IMR-90 (cell line): Measurements from ENCODE around the gene MRPL44. TPM values are rescaled to one million over a fixed set of nuclear protein-coding genes. Genes with fewer than 3 reads are reported as not detected.
A peak's percentile ranks its signal among the peaks of the same experiment; 100 is the strongest.

Source experiments
- ATAC-seq: fragments of 200-7000 bp; cut with Tn5 transposase; 2 replicates; pipeline ENCODE4 v1.9.1; 2020; ENCODE audit warnings: low read depth, mild to moderate bottlenecking, moderate library complexity
- BruUV-seq: library from RNA; stranded (reverse); fragments of 400-500 nt; replicated peaks from 2 replicates; lab custom pipeline; 2021; lab: Mats Ljungman, UMichigan
- CTCF ChIA-PET: fragments of 300-600 bp; formaldehyde crosslinking; extraction: SDS; loops from one replicate; lab custom pipeline; 2021; ENCODE audit warnings: antibody characterized with exemption; lab: Yijun Ruan, JAX
- POLR2A ChIA-PET: fragments of 300-600 bp; sonication (Branson Sonifier 250); formaldehyde crosslinking; loops from one replicate; lab custom pipeline; 2022; ENCODE audit warnings: antibody characterized with exemption; ENCODE audit not compliant: unreplicated experiment; lab: Charles Lee
- DNase-seq: peaks from one replicate; pipeline ENCODE4 v3.0.0; 2013
- H2AFZ ChIP-seq: replicated peaks from 2 replicates; pipeline ENCODE3; 2013; ENCODE audit warnings: low read length, mild to moderate bottlenecking; ENCODE audit not compliant: poor library complexity
- H2AK5ac ChIP-seq: 2 replicates; pipeline ENCODE4 v1.6.1; 2013; ENCODE audit warnings: low read depth, low read length, inconsistent platforms
- H2AK9ac ChIP-seq: replicated peaks from 2 replicates; pipeline ENCODE3; 2013; ENCODE audit warnings: mild to moderate bottlenecking, low read depth, low read length, moderate library complexity; ENCODE audit not compliant: poor library complexity
- H2BK120ac ChIP-seq: 2 replicates; pipeline ENCODE4 v1.6.1; 2013; ENCODE audit warnings: low read depth, low read length, inconsistent platforms
- H2BK15ac ChIP-seq: 3 replicates; pipeline ENCODE4 v1.6.1; 2013; ENCODE audit warnings: low read depth, low read length, inconsistent platforms
- H2BK20ac ChIP-seq: 2 replicates; pipeline ENCODE4 v1.6.1; 2013; ENCODE audit warnings: low read depth, mild to moderate bottlenecking, inconsistent platforms, low read length, moderate library complexity
- H2BK5ac ChIP-seq: 2 replicates; pipeline ENCODE4 v1.6.1; 2013; ENCODE audit warnings: mild to moderate bottlenecking, low read depth, low read length, inconsistent platforms; ENCODE audit not compliant: poor library complexity, severe bottlenecking
- H3K14ac ChIP-seq: replicated peaks from 2 replicates; pipeline ENCODE4 v1.6.1; 2013; ENCODE audit warnings: low read depth, low read length, inconsistent platforms
- H3K18ac ChIP-seq: 2 replicates; pipeline ENCODE4 v1.6.1; 2013; ENCODE audit warnings: low read depth, low read length, control low read depth
- H3K23ac ChIP-seq: 2 replicates; pipeline ENCODE4 v1.6.1; 2013; ENCODE audit warnings: low read depth, low read length, inconsistent platforms
- H3K27ac ChIP-seq: 2 replicates; pipeline ENCODE4 v1.5.1; 2013; ENCODE audit warnings: mild to moderate bottlenecking, control low read depth, low read length; ENCODE audit not compliant: insufficient read depth
- H3K27me3 ChIP-seq: 2 replicates; pipeline ENCODE4 v1.6.1; 2013; ENCODE audit warnings: low read length; ENCODE audit not compliant: control insufficient read depth, insufficient read depth
- H3K36me3 ChIP-seq: 2 replicates; pipeline ENCODE4 v1.6.1; 2013; ENCODE audit warnings: low read length, mixed read lengths; ENCODE audit not compliant: control insufficient read depth, insufficient read depth
- H3K4ac ChIP-seq: 2 replicates; pipeline ENCODE4 v1.6.1; 2013; ENCODE audit warnings: low read depth, low read length, inconsistent platforms
- H3K4me1 ChIP-seq: 2 replicates; pipeline ENCODE4 v1.6.1; 2013; ENCODE audit warnings: low read length, mixed read lengths; ENCODE audit not compliant: control insufficient read depth, insufficient read depth
- H3K4me2 ChIP-seq: 2 replicates; pipeline ENCODE4 v1.6.1; 2013; ENCODE audit warnings: low read depth, mild to moderate bottlenecking, control low read depth, low read length, moderate library complexity
- H3K4me3 ChIP-seq: 2 replicates; pipeline ENCODE4 v1.5.1; 2013; ENCODE audit warnings: low read depth, mild to moderate bottlenecking, control low read depth, low read length, moderate library complexity; ENCODE audit not compliant: insufficient read depth
- H3K56ac ChIP-seq: 2 replicates; pipeline ENCODE4 v1.6.1; 2013; ENCODE audit warnings: low read length, inconsistent platforms; ENCODE audit not compliant: insufficient read depth; ENCODE audit errors: extremely low read depth
- H3K79me1 ChIP-seq, 2 experiments: 2 replicates each; pipeline ENCODE4 v1.6.1; 2013; ENCODE audit warnings: low read length in 2 of 2, inconsistent platforms in 1 of 2, low read depth in 1 of 2
- H3K9ac ChIP-seq: 2 replicates; pipeline ENCODE4 v1.6.1; 2013; ENCODE audit warnings: low read depth, low read length, control low read depth
- H3K9me1 ChIP-seq: 2 replicates; pipeline ENCODE4 v1.6.1; 2013; ENCODE audit warnings: low read length, inconsistent platforms; ENCODE audit not compliant: insufficient read depth
- H3K9me3 ChIP-seq: 2 replicates; pipeline ENCODE4 v1.6.1; 2013; ENCODE audit warnings: low read length; ENCODE audit not compliant: control insufficient read depth, insufficient read depth
- H4K20me1 ChIP-seq: 2 replicates; pipeline ENCODE4 v1.6.1; 2013; ENCODE audit warnings: low read length, inconsistent platforms; ENCODE audit not compliant: insufficient read depth
- H4K5ac ChIP-seq: 2 replicates; pipeline ENCODE4 v1.6.1; 2013; ENCODE audit warnings: mild to moderate bottlenecking, low read depth, low read length, control low read depth
- H4K8ac ChIP-seq, 2 experiments: 2 replicates each; pipeline ENCODE4 v1.6.1; 2013; ENCODE audit warnings: low read depth in 2 of 2, low read length in 2 of 2, control low read depth in 1 of 2, inconsistent platforms in 1 of 2
- H4K91ac ChIP-seq: 2 replicates; pipeline ENCODE4 v1.6.1; 2013; ENCODE audit warnings: low read depth, low read length, inconsistent platforms; ENCODE audit not compliant: insufficient read depth
- BHLHE40 ChIP-seq: fragments of 150-350 bp; IDR thresholded peaks from 2 replicates; pipeline ENCODE4 v1.6.1; 2016; ENCODE audit warnings: mild to moderate bottlenecking, low read depth, low read length
- CEBPB ChIP-seq: IDR thresholded peaks from 2 replicates; pipeline ENCODE4 v1.6.1; 2012; ENCODE audit warnings: low read depth, low read length, improper control_type of control experiment
- CHD1 ChIP-seq: IDR thresholded peaks from 2 replicates; pipeline ENCODE4 v1.6.1; 2012; ENCODE audit warnings: low read depth, low read length, improper control_type of control experiment
- CTCF ChIP-seq: conservative IDR thresholded peaks from 2 replicates; pipeline ENCODE4 v1.5.1; 2012; ENCODE audit warnings: mild to moderate bottlenecking, low read depth, low read length, improper control_type of control experiment
- ELK1 ChIP-seq: fragments of 150-350 bp; IDR thresholded peaks from 2 replicates; pipeline ENCODE4 v1.6.1; 2016; ENCODE audit warnings: low read depth, mild to moderate bottlenecking, low read length, moderate library complexity, borderline replicate concordance
- FOS ChIP-seq: fragments of 150-350 bp; IDR thresholded peaks from 2 replicates; pipeline ENCODE4 v1.6.1; 2016; ENCODE audit warnings: low read depth, low read length
- MAFK ChIP-seq: IDR thresholded peaks from 2 replicates; pipeline ENCODE4 v1.6.1; 2012; ENCODE audit warnings: low read depth, low read length, improper control_type of control experiment
- MAZ ChIP-seq: IDR thresholded peaks from 2 replicates; pipeline ENCODE4 v1.6.1; 2012; ENCODE audit warnings: low read depth, mild to moderate bottlenecking, low read length, improper control_type of control experiment, moderate library complexity, borderline replicate concordance
- MXI1 ChIP-seq: IDR thresholded peaks from 2 replicates; pipeline ENCODE4 v1.6.1; 2012; ENCODE audit warnings: low read depth, mild to moderate bottlenecking, low read length, moderate library complexity, borderline replicate concordance
- NFE2L2 ChIP-seq: fragments of 150-350 bp; IDR thresholded peaks from 2 replicates; pipeline ENCODE4 v1.6.1; 2016; ENCODE audit warnings: low read depth, mild to moderate bottlenecking, low read length
- POLR2A ChIP-seq: IDR thresholded peaks from 2 replicates; pipeline ENCODE4 v1.6.1; 2012; ENCODE audit warnings: mild to moderate bottlenecking, low read depth, low read length
- RAD21 ChIP-seq: IDR thresholded peaks from 2 replicates; pipeline ENCODE4 v1.6.1; 2012; ENCODE audit warnings: low read length, improper control_type of control experiment
- RCOR1 ChIP-seq: IDR thresholded peaks from 2 replicates; pipeline ENCODE4 v1.6.1; 2012; ENCODE audit warnings: mild to moderate bottlenecking, low read length, improper control_type of control experiment; ENCODE audit not compliant: insufficient replicate concordance
- RFX5 ChIP-seq: IDR thresholded peaks from 2 replicates; pipeline ENCODE4 v1.8.0; 2012; ENCODE audit warnings: low read depth, mild to moderate bottlenecking, low read length, moderate library complexity
- SMC3 ChIP-seq: fragments of 150-350 bp; IDR thresholded peaks from 2 replicates; pipeline ENCODE4 v1.6.1; 2016; ENCODE audit warnings: low read depth, mild to moderate bottlenecking, antibody characterized with exemption, low read length, moderate library complexity
- USF2 ChIP-seq: fragments of 150-350 bp; IDR thresholded peaks from 2 replicates; pipeline ENCODE4 v1.6.1; 2017; ENCODE audit warnings: mild to moderate bottlenecking, antibody characterized with exemption, low read length, low read depth
- WGBS, 2 experiments: methylation state at CpG; one replicate each; pipeline versions ENCODE4 v1.1.5 to v1.1.7; 2013; ENCODE audit warnings: missing lambda C conversion rate in 2 of 2; ENCODE audit not compliant: insufficient read length in 1 of 2; ENCODE audit errors: extremely low coverage in 2 of 2; 5-methylcytosine and 5-hydroxymethylcytosine counted together
- dilution Hi-C: fragments of 300-500 bp; cut with HindIII; formaldehyde crosslinking; loops from one replicate; pipeline ENCODE4 v1.14.3; 2018; ENCODE audit warnings: low sequenced_read_pairs; ENCODE audit not compliant: unreplicated experiment
- in situ Hi-C: fragments of 300-500 bp; cut with MboI; formaldehyde crosslinking; loops from 3 replicates; pipeline ENCODE4 v1.14.3; 2019; ENCODE audit warnings: low sequenced_read_pairs, inconsistent platforms, mixed read lengths
- intact Hi-C: fragments of 100-400 bp; cut with micrococcal nuclease; formaldehyde crosslinking; loops from 2 replicates; pipeline ENCODE4 v1.10.0; 2022
- polyA plus RNA-seq, 3 experiments: library from polyadenylated mRNA; depleted of rRNA; stranded (reverse); fragments of >200 nt; gene quantifications; 2 replicates each; pipeline ENCODE4 v1.2.3, GENCODE V29; 2012; ENCODE audit warnings: low replicate concordance in 1 of 3
- total RNA-seq: library from RNA; depleted of rRNA; stranded (reverse); fragments of >200 nt; gene quantifications from 2 replicates; pipeline ENCODE4 v1.2.3, GENCODE V29; 2012

MRPL44 gene
- total and polyA plus RNA-seq, 2 of the 4 experiments (the other 2 are of a cell fraction): 18.6 to 20.1 TPM

GRCh38 chr2:223945755-223946154, 11.5 kb upstream of the MRPL44 start:
- ChIA-PET CTCF (no interaction called here), POLR2A (no interaction called here)
- H3K4me3 ChIP-seq: no peak overlapping the region
- no peak overlapping the region for H3K18ac ChIP-seq
- H2BK120ac ChIP-seq: no peak overlapping the region
- intact Hi-C loops: loop anchor here (10.0 kb wide), 1 partner anchor 251 kb away; no protein-coding TSS in a partner anchor
- dilution Hi-C loops: no loop called here
- H4K8ac ChIP-seq: peak overlapping the region in 1 of 2 experiments; percentile 54; a peak in 1 of 4 replicates
- no peak overlapping the region for H2BK15ac ChIP-seq
- peaks cover 9% of the 10 kb centered on the region for H3K4me1 ChIP-seq
- H2BK20ac ChIP-seq: no peak overlapping the region
- no TSS peak for BruUV-seq
- H2AK9ac ChIP-seq: no peak overlapping the region
- H3K23ac ChIP-seq: peak overlapping the region; percentile 26; the same call in 1 of the 2 replicates
- no peak overlapping the region for H3K4ac ChIP-seq
- H4K20me1 ChIP-seq: peaks cover 17% of the 10 kb centered on the region
- in situ Hi-C loops: no loop called here
- H3K27me3 ChIP-seq: no peaks in the 10 kb centered on the region
- H2AFZ ChIP-seq: no peak overlapping the region
- H3K14ac ChIP-seq: no peak overlapping the region
- H3K9me3 ChIP-seq: no peaks in the 10 kb centered on the region
- TF ChIP-seq RFX5: no peak
- TF ChIP-seq MXI1: no peak
- TF ChIP-seq CEBPB: no peak
- TF ChIP-seq MAFK: no peak
- TF ChIP-seq SMC3: no peak
- no peak for TF ChIP-seq ELK1
- TF ChIP-seq RAD21: no peak
- TF ChIP-seq POLR2A: no peak
- no peak for TF ChIP-seq CHD1
- no peak for TF ChIP-seq MAZ
- TF ChIP-seq NFE2L2: no peak
- no peak for TF ChIP-seq RCOR1
- TF ChIP-seq USF2: no peak
- TF ChIP-seq FOS: no peak
- TF ChIP-seq BHLHE40: no peak
- no peak for TF ChIP-seq CTCF
- no peak overlapping the region for H4K5ac ChIP-seq
- no peak overlapping the region for H3K27ac ChIP-seq
- H3K56ac ChIP-seq: no peak overlapping the region
- peaks cover 7 to 21% of the 10 kb centered on the region in 2 experiments; a peak in 3 of 4 replicates for H3K79me1 ChIP-seq
- no peak overlapping the region for H4K91ac ChIP-seq
- H2BK5ac ChIP-seq: no peak overlapping the region
- no peaks in the 10 kb centered on the region for H3K36me3 ChIP-seq
- 0 out of 2 replicates have a peak overlapping the region, but pooled peaks have one; percentile 31 for H2AK5ac ChIP-seq
- H3K9me1 ChIP-seq: peaks cover 11% of the 10 kb centered on the region
- ATAC-seq (no peak), DNase-seq (no peak)
- WGBS, 2 experiments: no CpG with 5 or more reads among the region's 4 CpGs
- no peak overlapping the region for H3K9ac ChIP-seq
- no peak overlapping the region for H3K4me2 ChIP-seq
